Vagina (tissue), 2 donors: Measurements from ENCODE around the gene POC5. TPM values are rescaled to one million over a fixed set of nuclear protein-coding genes. Genes with fewer than 3 reads are reported as not detected.
"Not testable (repeated sequence)": the region's sequence is repeated elsewhere in the genome, so short reads cannot be mapped to it uniquely, and the experiment has no call there.

Experiments used
- DNase-seq, 2 donors: peaks; one replicate each; pipeline ENCODE4 v3.0.0-alpha.2; 2017; ENCODE audit errors: extremely low spot score in 2 of 2
- H3K27ac ChIP-seq: fragments of 200-600 bp; sonication (generic); one replicate; pipeline ENCODE4 v1.5.1; 2019
- H3K27me3 ChIP-seq: fragments of 200-600 bp; sonication (generic); one replicate; pipeline ENCODE4 v1.5.1; 2019
- H3K36me3 ChIP-seq, 2 donors: fragments of 200-600 bp; sonication (generic); one replicate each; pipeline ENCODE4 v1.5.1; 2017 to 2019
- H3K4me1 ChIP-seq: fragments of 200-600 bp; sonication (generic); one replicate; pipeline ENCODE4 v1.5.1; 2019
- H3K4me3 ChIP-seq, 2 donors: fragments of 200-600 bp; sonication (generic); 1 replicate in 1 of 2; 2 replicates in 1 of 2; pipeline ENCODE4 v1.5.1; 2016 to 2019
- H3K9me3 ChIP-seq: fragments of 200-600 bp; sonication (generic); one replicate; pipeline ENCODE4 v1.5.1; 2019
- POLR2A ChIP-seq, 2 donors: fragments of 450-650 bp; IDR thresholded peaks; one replicate each; pipeline ENCODE4 v1.6.1; 2017; ENCODE audit warnings: antibody characterized with exemption in 2 of 2, mild to moderate bottlenecking in 2 of 2, moderate library complexity in 2 of 2
- POLR2AphosphoS5 ChIP-seq, 2 donors: sonication (generic); formaldehyde crosslinking; IDR thresholded peaks; one replicate each; pipeline ENCODE4 v1.9.0; 2017; ENCODE audit warnings: antibody characterized with exemption in 2 of 2, mild to moderate bottlenecking in 2 of 2, low read depth in 1 of 2; ENCODE audit not compliant: insufficient read depth in 1 of 2
- intact Hi-C: fragments of 100-400 bp; cut with DNase I; formaldehyde crosslinking; loops from one replicate; pipeline ENCODE4 v1.15.1; 2023
- total RNA-seq: library from RNA; depleted of rRNA; stranded (reverse); fragments of >200 nt; gene quantifications from one replicate; pipeline ENCODE4 v1.2.3, GENCODE V29; 2016
- TF ChIP-seq, protein P1 (sequence below), 3 experiments: fragments of 450-650 bp in 2 of 3; fragments of 200-600 bp in 1 of 3; sonication (generic) in 1 of 3; IDR thresholded peaks; one replicate each; pipeline ENCODE4 v1.5.1; 2017 to 2019; ENCODE audit warnings: antibody characterized with exemption in 3 of 3, mild to moderate bottlenecking in 2 of 3, moderate library complexity in 2 of 3

The POC5 gene
- total RNA-seq, 1 donor from 2014 or later, result 12.3 TPM

DNA sequence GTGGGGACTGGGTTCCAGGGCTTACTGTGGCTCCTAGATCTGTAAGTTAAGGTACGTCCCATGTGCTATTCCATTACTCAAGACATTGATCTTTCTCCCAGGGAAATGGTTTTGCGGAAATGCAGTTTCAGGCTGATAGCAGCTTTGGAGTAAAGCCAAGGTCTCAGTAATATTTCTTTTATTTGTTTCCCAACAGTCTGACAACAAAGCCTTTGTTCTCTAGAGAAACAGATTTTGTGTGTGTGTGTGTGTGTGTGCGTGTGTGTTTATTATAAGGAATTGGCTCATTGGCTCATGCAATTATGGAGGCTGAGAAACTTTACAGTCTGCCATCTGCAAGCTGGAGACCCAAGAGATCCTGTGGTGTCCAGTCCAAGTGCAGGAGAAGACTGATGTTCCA lies 12.1 kb upstream of the POC5 start:
- Histone ChIP-seq H3K27me3 (no peaks in the 10 kb centered on the region), H3K9me3 (peaks cover 2% of the 10 kb centered on the region), H3K36me3 (no peaks in the 10 kb centered on the region), H3K27ac (no peak overlapping the region), H3K4me3 (no peak overlapping the region), H3K4me1 (no peaks in the 10 kb centered on the region)
- no peak for DNase-seq
- TF ChIP-seq, protein P1, sequence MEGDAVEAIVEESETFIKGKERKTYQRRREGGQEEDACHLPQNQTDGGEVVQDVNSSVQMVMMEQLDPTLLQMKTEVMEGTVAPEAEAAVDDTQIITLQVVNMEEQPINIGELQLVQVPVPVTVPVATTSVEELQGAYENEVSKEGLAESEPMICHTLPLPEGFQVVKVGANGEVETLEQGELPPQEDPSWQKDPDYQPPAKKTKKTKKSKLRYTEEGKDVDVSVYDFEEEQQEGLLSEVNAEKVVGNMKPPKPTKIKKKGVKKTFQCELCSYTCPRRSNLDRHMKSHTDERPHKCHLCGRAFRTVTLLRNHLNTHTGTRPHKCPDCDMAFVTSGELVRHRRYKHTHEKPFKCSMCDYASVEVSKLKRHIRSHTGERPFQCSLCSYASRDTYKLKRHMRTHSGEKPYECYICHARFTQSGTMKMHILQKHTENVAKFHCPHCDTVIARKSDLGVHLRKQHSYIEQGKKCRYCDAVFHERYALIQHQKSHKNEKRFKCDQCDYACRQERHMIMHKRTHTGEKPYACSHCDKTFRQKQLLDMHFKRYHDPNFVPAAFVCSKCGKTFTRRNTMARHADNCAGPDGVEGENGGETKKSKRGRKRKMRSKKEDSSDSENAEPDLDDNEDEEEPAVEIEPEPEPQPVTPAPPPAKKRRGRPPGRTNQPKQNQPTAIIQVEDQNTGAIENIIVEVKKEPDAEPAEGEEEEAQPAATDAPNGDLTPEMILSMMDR (IDR thresholded peaks at IDR 0.05), result no peak
- TF ChIP-seq POLR2A (IDR thresholded peaks at IDR 0.05) (no peak), POLR2AphosphoS5 (IDR thresholded peaks at IDR 0.05; ENCODE audit: insufficient read depth in 1 of 2, low read depth in 1 of 2) (no peak)
- intact Hi-C loops, result no loop called here

GRCh38 chr5:75727931-75728330 lies 10.7 kb upstream of the POC5 start:
- H3K27me3 ChIP-seq, result no peaks in the 10 kb centered on the region
- no peaks in the 10 kb centered on the region for H3K36me3 ChIP-seq
- H3K27ac ChIP-seq, result no peak overlapping the region
- no peak overlapping the region for H3K4me3 ChIP-seq
- DNase-seq, result no peak
- TF ChIP-seq, protein P1 (IDR thresholded peaks at IDR 0.05), result no peak
- TF ChIP-seq POLR2A (IDR thresholded peaks at IDR 0.05) (no peak), POLR2AphosphoS5 (IDR thresholded peaks at IDR 0.05; ENCODE audit: insufficient read depth in 1 of 2, low read depth in 1 of 2) (no peak)
- intact Hi-C loops, result no loop called here
- no peaks in the 10 kb centered on the region for H3K9me3 ChIP-seq
- H3K4me1 ChIP-seq, result no peaks in the 10 kb centered on the region

GRCh38 chr5:75726224-75726623 lies 9.0 kb upstream of the POC5 start:
- H3K36me3 ChIP-seq, H3K9me3 ChIP-seq, H3K27me3 ChIP-seq, intact Hi-C loops, H3K4me3 ChIP-seq, H3K4me1 ChIP-seq, H3K27ac ChIP-seq, DNase-seq: not testable (repeated sequence)

DNA sequence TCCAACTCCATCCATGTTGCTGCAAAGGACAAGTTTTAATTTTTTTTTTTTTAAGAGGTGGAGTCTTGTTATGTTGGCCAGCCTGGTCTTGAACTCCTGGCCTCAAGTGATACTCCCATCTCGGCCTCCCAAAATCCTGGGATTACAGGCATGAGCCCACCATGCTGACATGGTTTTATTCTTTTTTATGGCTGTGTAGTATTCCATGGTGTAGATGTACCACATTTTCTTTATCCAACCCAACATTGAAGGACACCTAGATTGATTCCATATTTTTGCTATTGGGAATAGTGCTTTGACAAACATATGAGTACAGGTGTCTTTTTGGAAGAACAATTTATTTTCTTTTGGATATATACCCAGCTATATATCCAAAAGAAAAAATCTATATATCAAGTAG lies 6.1 kb upstream of the POC5 start:
- DNase-seq, result no peak
- Histone ChIP-seq H3K4me3 (no peak overlapping the region), H3K27ac (no peak overlapping the region), H3K9me3 (no peaks in the 10 kb centered on the region), H3K4me1 (no peaks in the 10 kb centered on the region), H3K36me3 (no peaks in the 10 kb centered on the region), H3K27me3 (no peaks in the 10 kb centered on the region)
- TF ChIP-seq POLR2AphosphoS5 (IDR thresholded peaks at IDR 0.05; ENCODE audit: insufficient read depth in 1 of 2, low read depth in 1 of 2), result no peak
- no peak for TF ChIP-seq POLR2A (IDR thresholded peaks at IDR 0.05)
- TF ChIP-seq, protein P1 (IDR thresholded peaks at IDR 0.05), result no peak
- intact Hi-C loops, result no loop called here

DNA sequence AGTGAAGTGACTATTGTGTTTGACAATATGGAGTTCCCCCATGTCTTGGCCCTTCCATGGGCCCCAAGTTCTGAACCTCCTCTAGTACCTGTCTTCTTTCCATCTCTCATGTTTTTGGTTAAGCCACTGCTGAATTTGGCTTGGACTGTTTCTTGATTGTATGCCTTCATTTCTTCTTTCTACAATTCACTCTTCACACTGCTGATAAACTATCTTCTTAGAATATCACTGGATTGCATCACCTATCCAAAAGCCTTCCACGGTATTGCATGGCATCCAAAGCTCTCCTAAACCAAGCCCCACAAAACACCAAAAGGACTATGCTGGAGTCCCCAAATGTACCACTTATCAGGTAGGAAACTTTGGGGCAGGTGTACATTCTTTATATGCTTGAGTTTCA lies 4.3 kb upstream of the POC5 start:
- Histone ChIP-seq H3K27me3 (no peaks in the 10 kb centered on the region), H3K4me1 (peaks cover 3% of the 10 kb centered on the region), H3K9me3 (no peaks in the 10 kb centered on the region), H3K36me3 (no peaks in the 10 kb centered on the region), H3K4me3 (no peak overlapping the region), H3K27ac (no peak overlapping the region)
- DNase-seq, result no peak
- TF ChIP-seq POLR2A (IDR thresholded peaks at IDR 0.05) (no peak), POLR2AphosphoS5 (IDR thresholded peaks at IDR 0.05; ENCODE audit: insufficient read depth in 1 of 2, low read depth in 1 of 2) (no peak)
- TF ChIP-seq, protein P1 (IDR thresholded peaks at IDR 0.05), result no peak
- intact Hi-C loops, result no loop called here

GRCh38 chr5:75720882-75721281 lies 3.6 kb upstream of the POC5 start:
- Histone ChIP-seq H3K27me3 (no peaks in the 10 kb centered on the region), H3K27ac (no peak overlapping the region), H3K4me1 (peaks cover 10% of the 10 kb centered on the region), H3K9me3 (no peaks in the 10 kb centered on the region), H3K4me3 (no peak overlapping the region), H3K36me3 (no peaks in the 10 kb centered on the region)
- DNase-seq, result no peak
- intact Hi-C loops, result no loop called here
- TF ChIP-seq POLR2AphosphoS5 (IDR thresholded peaks at IDR 0.05; ENCODE audit: insufficient read depth in 1 of 2, low read depth in 1 of 2) (no peak), POLR2A (IDR thresholded peaks at IDR 0.05) (no peak)
- TF ChIP-seq, protein P1 (IDR thresholded peaks at IDR 0.05), result no peak
